GM23248 (cell line): ENCODE results near the gene NR3C1. TPM values are rescaled to one million over a fixed set of nuclear protein-coding genes. Genes with fewer than 3 reads are reported as not detected.
A peak's percentile ranks its signal among the peaks of the same experiment; 100 is the strongest.

Experiments
- DNase-seq: peaks from one replicate; pipeline ENCODE4 v3.0.0-alpha.2; 2015
- H2AFZ ChIP-seq: fragments of 200-600 bp; sonication (generic); 2 replicates; pipeline ENCODE4 v1.6.1; 2016; ENCODE audit warnings: antibody characterized with exemption
- H3F3A ChIP-seq: fragments of 200-600 bp; sonication (generic); 2 replicates; pipeline ENCODE4 v1.6.1; 2016; ENCODE audit warnings: mild to moderate bottlenecking, antibody characterized with exemption, mixed run types; ENCODE audit not compliant: insufficient read depth
- H3K27ac ChIP-seq: fragments of 200-600 bp; sonication (generic); 2 replicates; pipeline ENCODE4 v1.5.1; 2016; ENCODE audit warnings: mild to moderate bottlenecking
- H3K27me3 ChIP-seq: fragments of 200-600 bp; sonication (generic); replicated peaks from 2 replicates; pipeline ENCODE4 v1.6.1; 2016; ENCODE audit warnings: mild to moderate bottlenecking; ENCODE audit not compliant: insufficient read depth
- H3K36me3 ChIP-seq: fragments of 200-600 bp; sonication (generic); 2 replicates; pipeline ENCODE4 v1.6.1; 2016; ENCODE audit warnings: low read depth, mild to moderate bottlenecking
- H3K4me1 ChIP-seq: fragments of 200-600 bp; sonication (generic); 2 replicates; pipeline ENCODE4 v1.6.1; 2016; ENCODE audit warnings: mild to moderate bottlenecking; ENCODE audit not compliant: insufficient read depth
- H3K4me2 ChIP-seq: fragments of 200-600 bp; sonication (generic); one replicate; pipeline ENCODE4 v1.6.1; 2016; ENCODE audit warnings: mild to moderate bottlenecking; ENCODE audit not compliant: unreplicated experiment
- H3K4me3 ChIP-seq: fragments of 200-600 bp; sonication (generic); 2 replicates; pipeline ENCODE4 v1.5.1; 2016; ENCODE audit warnings: mild to moderate bottlenecking
- H3K79me2 ChIP-seq: fragments of 200-600 bp; sonication (generic); 2 replicates; pipeline ENCODE4 v1.6.1; 2016; ENCODE audit warnings: mild to moderate bottlenecking; ENCODE audit not compliant: insufficient read depth
- H3K9ac ChIP-seq: fragments of 200-600 bp; sonication (generic); 2 replicates; pipeline ENCODE4 v1.6.1; 2016; ENCODE audit warnings: mild to moderate bottlenecking
- H3K9me2 ChIP-seq: fragments of 200-600 bp; sonication (generic); 2 replicates; pipeline ENCODE4 v1.6.1; 2016; ENCODE audit warnings: mixed run types, mild to moderate bottlenecking, moderate library complexity; ENCODE audit not compliant: insufficient read depth
- H3K9me3 ChIP-seq: fragments of 200-600 bp; sonication (generic); one replicate; pipeline ENCODE4 v1.6.1; 2017; ENCODE audit warnings: low read depth
- H4K20me1 ChIP-seq: fragments of 200-600 bp; sonication (generic); 2 replicates; pipeline ENCODE4 v1.6.0; 2016; ENCODE audit not compliant: insufficient read depth
- EZH2 ChIP-seq: fragments of 200-600 bp; sonication (generic); IDR thresholded peaks from 2 replicates; pipeline ENCODE4 v1.6.1; 2018; ENCODE audit warnings: antibody characterized with exemption, mild to moderate bottlenecking; ENCODE audit not compliant: insufficient read depth, poor library complexity, severe bottlenecking
- EZH2phosphoT487 ChIP-seq: fragments of 200-600 bp; sonication (generic); IDR thresholded peaks from 2 replicates; pipeline ENCODE4 v1.6.1; 2018; ENCODE audit warnings: antibody characterized with exemption, moderate library complexity, mild to moderate bottlenecking, low read depth; ENCODE audit not compliant: insufficient read depth
- WGBS, 2 experiments: methylation state at CpG; one replicate each; pipeline ENCODE4 v1.1.6; 2015 to 2017; ENCODE audit warnings: low lambda C conversion rate in 2 of 2, low coverage in 1 of 2; ENCODE audit errors: missing lambda C conversion rate in 2 of 2; 5-methylcytosine and 5-hydroxymethylcytosine counted together
- in situ Hi-C: fragments of 300-500 bp; cut with MboI; formaldehyde crosslinking; loops from 2 replicates; pipeline ENCODE4 v1.15.0; 2020
- polyA plus RNA-seq: library from polyadenylated mRNA; unstranded; fragments of >200 nt; fragmentation: Nextera tagmentation; extraction: Ambion mirVana; gene quantifications from 2 replicates; pipeline ENCODE4 v1.2.1, GENCODE V29; 2016
- total RNA-seq: library from RNA; depleted of rRNA; stranded (reverse); fragments of >200 nt; shearing (Covaris generic); gene quantifications from 2 replicates; pipeline ENCODE4 v1.2.3, GENCODE V29; 2014

NR3C1 gene
- total and polyA plus RNA-seq, 2 experiments from 2014 or later = 103 to 121 TPM

- H3K4me2 ChIP-seq = no peak overlapping the region
- H3K27me3 ChIP-seq = no peaks in the 10 kb centered on the region
- H3K9ac ChIP-seq = no peak overlapping the region
- H2AFZ ChIP-seq = no peak overlapping the region
- in situ Hi-C loops = no loop called here
- H4K20me1 ChIP-seq = peaks cover 83% of the 10 kb centered on the region
- peaks cover 94% of the 10 kb centered on the region for H3F3A ChIP-seq
- peak; percentile 56 for DNase-seq
- H3K36me3 ChIP-seq = 0 out of 2 replicates have a peak, but pooled peaks cover 4% of the 10 kb centered on the region
- H3K9me2 ChIP-seq = no peaks in the 10 kb centered on the region
- no peak for TF ChIP-seq EZH2phosphoT487
- TF ChIP-seq EZH2 = no peak
- H3K79me2 ChIP-seq = peaks cover 100% of the 10 kb centered on the region
- peak overlapping the region; percentile 38; the same call in 1 of the 2 replicates for H3K27ac ChIP-seq
- no peak overlapping the region for H3K4me3 ChIP-seq
- peaks cover 70% of the 10 kb centered on the region for H3K4me1 ChIP-seq
- 58 to 64% methylated on average over 6 of the region's 6 CpGs for WGBS, 2 experiments
- no peaks in the 10 kb centered on the region for H3K9me3 ChIP-seq
These were observed 28.8 kb downstream of the NR3C1 start for GRCh38 chr5:143374496-143375217.

- Histone ChIP-seq H3K4me1 (peaks cover 57% of the 10 kb centered on the region), H3K27me3 (no peaks in the 10 kb centered on the region), H3K9me2 (no peaks in the 10 kb centered on the region), H3K36me3 (peaks cover 10% of the 10 kb centered on the region), H4K20me1 (peaks cover 78% of the 10 kb centered on the region), H3K4me2 (no peak overlapping the region), H2AFZ (no peak overlapping the region), H3K9ac (no peak overlapping the region), H3K27ac (no peak overlapping the region), H3K79me2 (peaks cover 100% of the 10 kb centered on the region), H3F3A (peaks cover 91% of the 10 kb centered on the region), H3K9me3 (no peaks in the 10 kb centered on the region), H3K4me3 (no peak overlapping the region)
- in situ Hi-C loops = no loop called here
- 69 to 74% methylated on average over 3 of the region's 3 CpGs for WGBS, 2 experiments
- no peak for DNase-seq
- TF ChIP-seq EZH2phosphoT487 (no peak), EZH2 (no peak)
These were observed 30.4 kb downstream of the NR3C1 start for GRCh38 chr5:143373076-143373475.

GRCh38 chr5:143372187-143372829 is 31.2 kb downstream of the NR3C1 start:
- in situ Hi-C loops = no loop called here
- Histone ChIP-seq H3K4me1 (peaks cover 50% of the 10 kb centered on the region), H3K27ac (no peak overlapping the region), H3K9ac (no peak overlapping the region), H3K9me3 (no peaks in the 10 kb centered on the region), H3F3A (peaks cover 90% of the 10 kb centered on the region), H3K27me3 (no peaks in the 10 kb centered on the region), H3K4me2 (no peak overlapping the region), H3K9me2 (no peaks in the 10 kb centered on the region), H4K20me1 (peaks cover 75% of the 10 kb centered on the region), H2AFZ (no peak overlapping the region), H3K36me3 (peaks cover 10% of the 10 kb centered on the region), H3K4me3 (no peak overlapping the region), H3K79me2 (peaks cover 100% of the 10 kb centered on the region)
- TF ChIP-seq EZH2 (no peak), EZH2phosphoT487 (no peak)
- 40 to 45% methylated on average over 4 of the region's 4 CpGs for WGBS, 2 experiments
- peak; percentile 47 for DNase-seq

DNA sequence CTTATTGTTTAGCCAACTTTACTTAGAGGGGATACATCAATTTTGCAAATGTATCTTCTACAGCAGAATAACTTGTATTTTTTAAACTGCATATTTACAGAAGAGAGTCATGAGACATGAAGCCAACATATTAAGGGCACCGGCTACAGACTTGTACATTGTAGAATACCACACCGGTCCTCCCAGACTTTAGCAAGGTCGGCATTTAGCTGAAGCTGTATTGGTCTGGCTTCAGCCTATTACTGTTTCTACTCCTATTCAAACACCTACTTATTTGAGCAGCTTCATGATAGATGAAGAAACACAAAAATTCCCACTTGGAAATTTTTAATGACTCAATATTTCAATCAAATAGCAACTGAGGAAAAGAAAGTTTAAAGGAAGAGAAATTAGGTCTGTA is 33.0 kb downstream of the NR3C1 start:
- Histone ChIP-seq H3K27ac (no peak overlapping the region), H3K27me3 (no peaks in the 10 kb centered on the region), H3K9me2 (no peaks in the 10 kb centered on the region; the same call in 1 of the 2 replicates), H3F3A (peaks cover 76% of the 10 kb centered on the region), H3K9ac (no peak overlapping the region), H4K20me1 (peaks cover 72% of the 10 kb centered on the region), H3K79me2 (peaks cover 100% of the 10 kb centered on the region), H3K36me3 (peaks cover 10% of the 10 kb centered on the region), H3K4me3 (no peak overlapping the region), H3K4me2 (no peak overlapping the region), H3K4me1 (peaks cover 49% of the 10 kb centered on the region), H3K9me3 (no peaks in the 10 kb centered on the region), H2AFZ (no peak overlapping the region)
- no peak for TF ChIP-seq EZH2phosphoT487
- TF ChIP-seq EZH2 = no peak
- DNase-seq = no peak
- in situ Hi-C loops = no loop called here
- WGBS, 2 experiments = 61 to 63% methylated on average over 3 of the region's 3 CpGs
